ENCODE measurements around the gene EXOC4. TPM values are rescaled to one million over a fixed set of nuclear protein-coding genes. Genes with fewer than 3 reads are reported as not detected.

EXOC4 gene
- total and polyA plus RNA-seq, 2 of the 8 experiments (the other 6 are each of a cell fraction or from before 2014, with no cell fraction given): 27.0 to 67.3 TPM

GRCh38 chr7:133475655-133476054 is 222.8 kb downstream of the EXOC4 start:
- Histone ChIP-seq H3K79me1 (ENCODE audit: low read depth, low read length) (no peaks in the 10 kb centered on the region), H3K14ac (ENCODE audit: insufficient read length) (no peak overlapping the region), H2AK5ac (ENCODE audit: low read depth, low read length) (no peak overlapping the region), H3K9me3 (ENCODE audit: insufficient read depth in 2 of 2, low read depth in 1 of 2, low read length in 1 of 2) (no peaks in the 10 kb centered on the region), H4K91ac (replicated peaks; ENCODE audit: insufficient read length, low read length) (no peak overlapping the region), H3K27me3 (replicated peaks in 1 of 4; ENCODE audit: control insufficient read depth in 3 of 4, extremely low read depth in 1 of 4, insufficient read depth in 3 of 4, low read length in 3 of 4) (no peaks in the 10 kb centered on the region), H2BK20ac (ENCODE audit: low read length) (no peak overlapping the region), H3K79me2 (ENCODE audit: control insufficient read depth in 1 of 2, insufficient read depth in 2 of 2, low read length in 2 of 2) (no peaks in the 10 kb centered on the region), H2BK12ac (ENCODE audit: low read depth, low read length) (no peak overlapping the region), H3K9ac (replicated peaks in 1 of 4; ENCODE audit: extremely low read depth in 1 of 4, low read depth in 3 of 4, low read length in 3 of 4) (no peak overlapping the region), H3K4me1 (replicated peaks in 1 of 4; ENCODE audit: control insufficient read depth in 3 of 4, insufficient read depth in 4 of 4, low read length in 3 of 4) (no peaks in the 10 kb centered on the region), H2BK120ac (replicated peaks; ENCODE audit: low read depth, low read length) (no peak overlapping the region), H4K20me1 (replicated peaks in 1 of 2; ENCODE audit: control insufficient read depth in 1 of 2, insufficient read depth in 2 of 2, low read length in 2 of 2) (peaks cover 0 to 4% of the 10 kb centered on the region in 2 experiments), H3K23ac (ENCODE audit: insufficient read length) (no peak overlapping the region), H2BK15ac (ENCODE audit: low read length) (no peak overlapping the region), H4K8ac (ENCODE audit: extremely low read depth, insufficient read depth, low read length) (no peak overlapping the region), H3K56ac (replicated peaks; ENCODE audit: insufficient read length, low read depth, low read length) (no peak overlapping the region), H3K36me3 (ENCODE audit: control insufficient read depth in 2 of 4, insufficient read depth in 4 of 4, low read length in 3 of 4) (peaks cover 0 to 2% (median 0%) of the 10 kb centered on the region in 4 experiments; a peak in 2 of 8 replicates), H2BK5ac (ENCODE audit: low read depth, low read length) (no peak overlapping the region), H2AFZ (ENCODE audit: low read length) (no peak overlapping the region), H3K18ac (ENCODE audit: extremely low read depth, low read length) (no peak overlapping the region), H3K23me2 (ENCODE audit: low read depth, low read length) (no peaks in the 10 kb centered on the region), H3K4me3 (ENCODE audit: extremely low read depth in 1 of 4, insufficient read depth in 2 of 4, low read depth in 3 of 4, low read length in 4 of 4) (no peak overlapping the region), H3K4ac (replicated peaks; ENCODE audit: insufficient read length, low read depth, low read length) (no peak overlapping the region), H3K4me2 (ENCODE audit: insufficient read depth in 1 of 2, low read depth in 2 of 2, low read length in 2 of 2) (no peak overlapping the region), H4K5ac (ENCODE audit: insufficient read length, low read depth, low read length) (no peak overlapping the region), H3K27ac (ENCODE audit: low read depth, low read length) (no peak overlapping the region)
- no peak for DNase-seq (ENCODE audit: low read depth in 1 of 2, low spot score in 2 of 2)
- POLR2A ChIA-PET (ENCODE audit: partially characterized antibody): no interaction called here
- CTCF ChIA-PET (ENCODE audit: partially characterized antibody): interaction anchor here (0.9 to 1.4 kb wide), 2 partner anchors 41 to 379 kb away, joined by 3 to 4 read pairs; no protein-coding TSS in a partner anchor
- TF ChIP-seq, protein P1, sequence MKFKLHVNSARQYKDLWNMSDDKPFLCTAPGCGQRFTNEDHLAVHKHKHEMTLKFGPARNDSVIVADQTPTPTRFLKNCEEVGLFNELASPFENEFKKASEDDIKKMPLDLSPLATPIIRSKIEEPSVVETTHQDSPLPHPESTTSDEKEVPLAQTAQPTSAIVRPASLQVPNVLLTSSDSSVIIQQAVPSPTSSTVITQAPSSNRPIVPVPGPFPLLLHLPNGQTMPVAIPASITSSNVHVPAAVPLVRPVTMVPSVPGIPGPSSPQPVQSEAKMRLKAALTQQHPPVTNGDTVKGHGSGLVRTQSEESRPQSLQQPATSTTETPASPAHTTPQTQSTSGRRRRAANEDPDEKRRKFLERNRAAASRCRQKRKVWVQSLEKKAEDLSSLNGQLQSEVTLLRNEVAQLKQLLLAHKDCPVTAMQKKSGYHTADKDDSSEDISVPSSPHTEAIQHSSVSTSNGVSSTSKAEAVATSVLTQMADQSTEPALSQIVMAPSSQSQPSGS (IDR thresholded peaks at IDR 0.05; ENCODE audit: low read length): no peak
- TF ChIP-seq FOSL1 (IDR thresholded peaks at IDR 0.05; ENCODE audit: insufficient read depth, low read depth, low read length): no peak
- FAIRE-seq: no peak
